Keratinocyte (primary cell): ENCODE results near the gene CNTNAP2. TPM values are rescaled to one million over a fixed set of nuclear protein-coding genes. Genes with fewer than 3 reads are reported as not detected.

Experiments
- DNase-seq: peaks from one replicate; pipeline ENCODE4 v3.0.0-alpha.2; 2011; ENCODE audit warnings: low read depth, missing footprints, low spot score
- FAIRE-seq: peaks from 2 replicates; lab custom pipeline; 2011; peaks lifted over from hg19 to GRCh38; lab: Jason Lieb, UNC
- H2AFZ ChIP-seq: 2 replicates; pipeline ENCODE4 v1.6.0; 2012; ENCODE audit warnings: low read length, control low read depth, inconsistent platforms; ENCODE audit not compliant: control insufficient read depth
- H3K27ac ChIP-seq: 2 replicates; pipeline ENCODE4 v1.5.1; 2011; ENCODE audit warnings: low read length; ENCODE audit not compliant: control insufficient read depth, insufficient read depth
- H3K27me3 ChIP-seq: 3 replicates; pipeline ENCODE4 v1.6.0; 2011; ENCODE audit warnings: low read length; ENCODE audit not compliant: control insufficient read depth, insufficient read depth; ENCODE audit errors: extremely low read depth
- H3K36me3 ChIP-seq, 2 experiments: 2 replicates in 1 of 2; 3 replicates in 1 of 2; pipeline ENCODE4 v1.5.1; 2011; ENCODE audit warnings: low read length in 2 of 2, mild to moderate bottlenecking in 1 of 2; ENCODE audit not compliant: control insufficient read depth in 2 of 2, insufficient read depth in 2 of 2; ENCODE audit errors: extremely low read depth in 1 of 2
- H3K4me1 ChIP-seq: 3 replicates; pipeline ENCODE4 v1.5.1; 2011; ENCODE audit warnings: low read length; ENCODE audit not compliant: control insufficient read depth, insufficient read depth; ENCODE audit errors: extremely low read depth
- H3K4me2 ChIP-seq: 3 replicates; pipeline ENCODE4 v1.6.0; 2011; ENCODE audit warnings: low read depth, low read length; ENCODE audit not compliant: control insufficient read depth, insufficient read depth; ENCODE audit errors: extremely low read depth
- H3K4me3 ChIP-seq, 3 experiments: fragments of 200-600 bp in 1 of 3; sonication (generic) in 1 of 3; 2 replicates in 2 of 3; 3 replicates in 1 of 3; pipeline ENCODE4 v1.5.1; 2011 to 2016; ENCODE audit warnings: low read length in 3 of 3, mild to moderate bottlenecking in 3 of 3, control low read depth in 2 of 3, inconsistent platforms in 1 of 3, low read depth in 1 of 3, mixed read lengths in 1 of 3, mixed run types in 1 of 3, moderate library complexity in 1 of 3; ENCODE audit not compliant: control insufficient read depth in 2 of 3, insufficient read depth in 2 of 3; ENCODE audit errors: extremely low read depth in 1 of 3
- H3K79me2 ChIP-seq: 2 replicates; pipeline ENCODE4 v1.6.0; 2012; ENCODE audit warnings: low read length; ENCODE audit not compliant: control insufficient read depth, insufficient read depth
- H3K9ac ChIP-seq: 3 replicates; pipeline ENCODE4 v1.6.0; 2011; ENCODE audit warnings: low read length; ENCODE audit not compliant: control insufficient read depth, insufficient read depth; ENCODE audit errors: extremely low read depth
- H3K9me1 ChIP-seq: 3 replicates; pipeline ENCODE4 v1.6.0; 2011; ENCODE audit warnings: low read length; ENCODE audit not compliant: control insufficient read depth, insufficient read depth; ENCODE audit errors: extremely low read depth
- H3K9me3 ChIP-seq: 2 replicates; pipeline ENCODE4 v1.5.1; 2012; ENCODE audit warnings: low read depth, low read length; ENCODE audit not compliant: control insufficient read depth
- H4K20me1 ChIP-seq: 3 replicates; pipeline ENCODE4 v1.6.0; 2011; ENCODE audit warnings: low read length; ENCODE audit not compliant: control insufficient read depth, insufficient read depth; ENCODE audit errors: extremely low read depth
- EZH2 ChIP-seq: IDR thresholded peaks from one replicate; pipeline ENCODE4 v1.6.1; 2012; ENCODE audit warnings: inconsistent platforms, mild to moderate bottlenecking, low read length, moderate library complexity
- dilution Hi-C: fragments of 300-500 bp; cut with MboI; formaldehyde crosslinking; loops from one replicate; pipeline ENCODE4 v1.7.0; 2020; ENCODE audit warnings: low sequenced_read_pairs; ENCODE audit not compliant: extremely low pct_ligation_motif_present
- polyA plus RNA-seq, 5 experiments: library from polyadenylated mRNA; depleted of rRNA in 3 of 5; stranded (reverse) in 3 of 5; stranded (forward) in 1 of 5; unstranded in 1 of 5; fragments of >200 nt; gene quantifications; 1 replicate in 1 of 5; 2 replicates in 3 of 5; 3 replicates in 1 of 5; pipeline versions ENCODE4 v1.2.1 to v1.2.3, GENCODE V29; 2011 to 2012; ENCODE audit warnings: missing spikeins in 2 of 5, low read depth in 1 of 5, low replicate concordance in 1 of 5
- TF ChIP-seq, protein P1 (sequence below), 3 experiments: IDR thresholded peaks in 1 of 3; conservative IDR thresholded peaks in 1 of 3; optimal IDR thresholded peaks in 1 of 3; 2 replicates in 2 of 3; 3 replicates in 1 of 3; pipeline versions ENCODE3 to v1.5.1; 2011; ENCODE audit warnings: low read length in 3 of 3, mild to moderate bottlenecking in 3 of 3, moderate library complexity in 2 of 3, control low read depth in 1 of 3, inconsistent platforms in 1 of 3; ENCODE audit not compliant: insufficient read depth in 2 of 3; ENCODE audit errors: extremely low read depth in 1 of 3

CNTNAP2 gene
- polyA plus RNA-seq, 1 donor (not counting 4 experiments of a cell fraction or from before 2014, with no cell fraction given): 1.4 TPM

- Histone ChIP-seq H3K9me1 (no peaks in the 10 kb centered on the region), H3K4me3 (no peak overlapping the region)
- TF ChIP-seq, protein P1, sequence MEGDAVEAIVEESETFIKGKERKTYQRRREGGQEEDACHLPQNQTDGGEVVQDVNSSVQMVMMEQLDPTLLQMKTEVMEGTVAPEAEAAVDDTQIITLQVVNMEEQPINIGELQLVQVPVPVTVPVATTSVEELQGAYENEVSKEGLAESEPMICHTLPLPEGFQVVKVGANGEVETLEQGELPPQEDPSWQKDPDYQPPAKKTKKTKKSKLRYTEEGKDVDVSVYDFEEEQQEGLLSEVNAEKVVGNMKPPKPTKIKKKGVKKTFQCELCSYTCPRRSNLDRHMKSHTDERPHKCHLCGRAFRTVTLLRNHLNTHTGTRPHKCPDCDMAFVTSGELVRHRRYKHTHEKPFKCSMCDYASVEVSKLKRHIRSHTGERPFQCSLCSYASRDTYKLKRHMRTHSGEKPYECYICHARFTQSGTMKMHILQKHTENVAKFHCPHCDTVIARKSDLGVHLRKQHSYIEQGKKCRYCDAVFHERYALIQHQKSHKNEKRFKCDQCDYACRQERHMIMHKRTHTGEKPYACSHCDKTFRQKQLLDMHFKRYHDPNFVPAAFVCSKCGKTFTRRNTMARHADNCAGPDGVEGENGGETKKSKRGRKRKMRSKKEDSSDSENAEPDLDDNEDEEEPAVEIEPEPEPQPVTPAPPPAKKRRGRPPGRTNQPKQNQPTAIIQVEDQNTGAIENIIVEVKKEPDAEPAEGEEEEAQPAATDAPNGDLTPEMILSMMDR (optimal IDR thresholded peaks at IDR 0.05 in 1 of 3, IDR thresholded peaks at IDR 0.05 in 1 of 3, conservative IDR thresholded peaks at IDR 0.05 in 1 of 3; ENCODE audit: extremely low read depth in 1 of 3, insufficient read depth in 2 of 3, low read length in 3 of 3): no peak
- no peak for TF ChIP-seq EZH2
Observed at GRCh38 chr7:148049068-148049467, 1932.5 kb downstream of the CNTNAP2 start.

GRCh38 chr7:148050492-148051158, 1934.0 kb downstream of the CNTNAP2 start:
- dilution Hi-C loops: no loop called here

More at GRCh38 chr7:148049068-148049467, 1932.5 kb downstream of the CNTNAP2 start:
- H2AFZ ChIP-seq: no peak overlapping the region
- no peaks in the 10 kb centered on the region for H4K20me1 ChIP-seq
- H3K27me3 ChIP-seq: no peaks in the 10 kb centered on the region
- no peak overlapping the region for H3K27ac ChIP-seq
- no peak for DNase-seq
- H3K9me3 ChIP-seq: peaks cover 2% of the 10 kb centered on the region
- H3K9ac ChIP-seq: no peak overlapping the region
- H3K4me2 ChIP-seq: no peak overlapping the region
- H3K36me3 ChIP-seq: no peaks in the 10 kb centered on the region
- no peaks in the 10 kb centered on the region for H3K79me2 ChIP-seq
- no peak for FAIRE-seq
- H3K4me1 ChIP-seq: no peaks in the 10 kb centered on the region
- dilution Hi-C loops: no loop called here

More at GRCh38 chr7:148050492-148051158, 1934.0 kb downstream of the CNTNAP2 start:
- FAIRE-seq (no peak), DNase-seq (no peak)
- H3K4me1 ChIP-seq: no peaks in the 10 kb centered on the region
- no peak overlapping the region for H3K27ac ChIP-seq
- no peaks in the 10 kb centered on the region for H3K9me3 ChIP-seq
- H3K27me3 ChIP-seq: no peaks in the 10 kb centered on the region
- no peak overlapping the region for H3K4me2 ChIP-seq
- H4K20me1 ChIP-seq: no peaks in the 10 kb centered on the region
- TF ChIP-seq EZH2: no peak
- TF ChIP-seq, protein P1 (optimal IDR thresholded peaks at IDR 0.05 in 1 of 3, IDR thresholded peaks at IDR 0.05 in 1 of 3, conservative IDR thresholded peaks at IDR 0.05 in 1 of 3; ENCODE audit: extremely low read depth in 1 of 3, insufficient read depth in 2 of 3, low read length in 3 of 3): no peak
- H3K9ac ChIP-seq: no peak overlapping the region
- no peaks in the 10 kb centered on the region for H3K36me3 ChIP-seq
- no peaks in the 10 kb centered on the region for H3K79me2 ChIP-seq
- no peaks in the 10 kb centered on the region for H3K9me1 ChIP-seq
- no peak overlapping the region for H2AFZ ChIP-seq
- H3K4me3 ChIP-seq: no peak overlapping the region
